CD14-positive monocyte (primary cell): ENCODE data around the gene CHN1. TPM values are rescaled to one million over a fixed set of nuclear protein-coding genes. Genes with fewer than 3 reads are reported as not detected.

Source experiments
- DNase-seq, 3 donors: peaks; one replicate each; pipeline ENCODE4 v3.0.0-alpha.2; 2011 to 2022
- H2AFZ ChIP-seq: 2 replicates; pipeline ENCODE4 v1.6.0; 2012; ENCODE audit warnings: mild to moderate bottlenecking, low read depth, low read length, inconsistent platforms; ENCODE audit not compliant: insufficient read depth, poor library complexity, severe bottlenecking
- H3K27ac ChIP-seq, 2 donors: 1 replicate in 1 of 2; 2 replicates in 1 of 2; pipeline ENCODE4 v1.5.1; 2012 to 2013; ENCODE audit warnings: low read length in 2 of 2, control low read depth in 1 of 2, inconsistent platforms in 1 of 2, low read depth in 1 of 2, mild to moderate bottlenecking in 1 of 2
- H3K27me3 ChIP-seq, 2 donors: one replicate each; pipeline versions ENCODE4 v1.6.0 to v1.6.1; 2011 to 2013; ENCODE audit warnings: low read length in 2 of 2; ENCODE audit not compliant: control insufficient read depth in 2 of 2, insufficient read depth in 2 of 2
- H3K36me3 ChIP-seq, 2 donors: replicated peaks in 1 of 2; 1 replicate in 1 of 2; 2 replicates in 1 of 2; pipeline versions ENCODE4 v1.5.1 to v1.6.1; 2012 to 2013; ENCODE audit warnings: low read length in 2 of 2, control low read depth in 1 of 2, inconsistent platforms in 1 of 2, mild to moderate bottlenecking in 1 of 2; ENCODE audit not compliant: insufficient read depth in 2 of 2, control insufficient read depth in 1 of 2
- H3K4me1 ChIP-seq, 2 donors: 1 replicate in 1 of 2; 2 replicates in 1 of 2; pipeline versions ENCODE4 v1.5.1 to v1.6.1; 2012 to 2013; ENCODE audit warnings: low read length in 2 of 2, control low read depth in 1 of 2, inconsistent platforms in 1 of 2, mild to moderate bottlenecking in 1 of 2, moderate library complexity in 1 of 2; ENCODE audit not compliant: insufficient read depth in 2 of 2, control insufficient read depth in 1 of 2
- H3K4me2 ChIP-seq: replicated peaks from 2 replicates; pipeline ENCODE3; 2012; ENCODE audit warnings: low read length, moderate library complexity, mild to moderate bottlenecking; ENCODE audit not compliant: poor library complexity, severe bottlenecking; ENCODE audit errors: extremely low read depth
- H3K4me3 ChIP-seq, 3 experiments: fragments of 200-600 bp in 1 of 3; sonication (generic) in 1 of 3; replicated peaks in 1 of 3; 1 replicate in 2 of 3; 2 replicates in 1 of 3; pipeline ENCODE4 v1.5.1; 2011 to 2013; ENCODE audit warnings: low read length in 3 of 3, mild to moderate bottlenecking in 3 of 3, control low read depth in 2 of 3, low read depth in 2 of 3, inconsistent platforms in 1 of 3, moderate library complexity in 1 of 3
- H3K79me2 ChIP-seq: 2 replicates; pipeline ENCODE4 v1.6.0; 2012; ENCODE audit warnings: mild to moderate bottlenecking, control low read depth, inconsistent platforms, low read length, moderate library complexity; ENCODE audit not compliant: insufficient read depth
- H3K9ac ChIP-seq: 2 replicates; pipeline ENCODE4 v1.6.0; 2017; ENCODE audit warnings: low read length, mild to moderate bottlenecking; ENCODE audit not compliant: insufficient read depth, poor library complexity, severe bottlenecking
- H3K9me3 ChIP-seq, 2 donors: replicated peaks in 1 of 2; 1 replicate in 1 of 2; 2 replicates in 1 of 2; pipeline versions ENCODE4 v1.5.1 to v1.6.1; 2012 to 2013; ENCODE audit warnings: low read length in 2 of 2, control low read depth in 1 of 2; ENCODE audit not compliant: control insufficient read depth in 1 of 2, insufficient read depth in 1 of 2
- H4K20me1 ChIP-seq: 2 replicates; pipeline ENCODE4 v1.6.0; 2012; ENCODE audit warnings: mild to moderate bottlenecking, low read length, control low read depth, moderate library complexity; ENCODE audit not compliant: insufficient read depth
- H3K27ac Mint-ChIP-seq, 7 donors: one replicate each; pipeline ENCODE4 v1.8.0; 2020; ENCODE audit warnings: mild to moderate bottlenecking in 7 of 7, mixed read lengths in 7 of 7, moderate library complexity in 6 of 7, inconsistent platforms in 2 of 7
- H3K27me3 Mint-ChIP-seq, 3 donors: one replicate each; pipeline ENCODE4 v1.8.0; 2021 to 2022; ENCODE audit warnings: low read depth in 3 of 3, mild to moderate bottlenecking in 3 of 3, mixed read lengths in 3 of 3, moderate library complexity in 3 of 3, inconsistent platforms in 1 of 3
- H3K36me3 Mint-ChIP-seq, 2 donors: one replicate each; pipeline ENCODE4 v1.8.0; 2020; ENCODE audit warnings: mixed read lengths in 2 of 2, inconsistent platforms in 1 of 2, mild to moderate bottlenecking in 1 of 2
- H3K4me1 Mint-ChIP-seq: one replicate; pipeline ENCODE4 v1.8.0; 2020; ENCODE audit warnings: mild to moderate bottlenecking, mixed read lengths
- H3K4me3 Mint-ChIP-seq, 2 donors: one replicate each; pipeline ENCODE4 v1.8.0; 2020; ENCODE audit warnings: mild to moderate bottlenecking in 2 of 2, mixed read lengths in 2 of 2, moderate library complexity in 1 of 2
- H3K9me3 Mint-ChIP-seq, 7 donors: one replicate each; pipeline ENCODE4 v1.8.0; 2020 to 2022; ENCODE audit warnings: mixed read lengths in 7 of 7, mild to moderate bottlenecking in 6 of 7, moderate library complexity in 6 of 7, inconsistent platforms in 2 of 7
- WGBS: methylation state at CpG from one replicate; pipeline ENCODE4 v1.1.5; 2013; ENCODE audit warnings: missing lambda C conversion rate; ENCODE audit not compliant: insufficient coverage; 5-methylcytosine and 5-hydroxymethylcytosine counted together
- intact Hi-C, 2 donors: fragments of 100-400 bp; cut with micrococcal nuclease; formaldehyde crosslinking; loops; one replicate each; pipeline versions ENCODE4 v1.15.0 to v1.15.1; 2023
- polyA plus RNA-seq, 3 donors: library from polyadenylated mRNA; depleted of rRNA in 1 of 3; unstranded in 2 of 3; stranded (reverse) in 1 of 3; fragments of 300-500 nt in 2 of 3; fragments of >200 nt in 1 of 3; fragmentation: Illumina TruSeq in 2 of 3; gene quantifications; 1 replicate in 2 of 3; 2 replicates in 1 of 3; pipeline ENCODE4 v1.2.3, GENCODE V29; 2012 to 2021
- TF ChIP-seq, protein P1 (sequence below): fragments of 200-600 bp; IDR thresholded peaks from one replicate; pipeline ENCODE4 v1.8.0; 2022; ENCODE audit warnings: antibody characterized with exemption, mild to moderate bottlenecking

The CHN1 gene
- polyA plus RNA-seq, 3 donors = 0.36 TPM; not detected in 2

DNA sequence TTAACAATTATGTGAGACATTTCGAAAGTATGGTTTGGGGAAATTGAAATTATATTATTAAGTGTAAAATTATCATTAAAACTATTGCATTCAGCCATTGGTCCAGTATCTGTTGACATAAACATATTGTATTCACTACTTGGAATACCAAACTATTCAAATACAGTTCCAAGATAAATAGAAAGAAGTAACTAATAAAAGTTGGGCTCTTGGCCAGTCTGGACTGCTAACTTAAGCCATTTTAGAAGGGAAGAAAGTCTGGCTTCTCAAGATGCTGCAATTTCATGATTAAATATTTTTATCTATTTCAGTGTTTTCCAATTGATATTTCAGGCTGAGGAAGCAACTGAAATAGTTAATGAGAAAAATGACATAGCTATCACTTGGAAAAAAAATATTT lies 131.1 kb downstream of the CHN1 start:
- Mint-ChIP-seq H3K4me3 (no peak overlapping the region), H3K4me1 (no peaks in the 10 kb centered on the region), H3K27me3 (peaks cover 0 to 4% (median 2%) of the 10 kb centered on the region in 3 donors), H3K27ac (no peak overlapping the region), H3K36me3 (no peaks in the 10 kb centered on the region), H3K9me3 (peaks cover 0 to 2% (median 0%) of the 10 kb centered on the region in 7 donors)
- Histone ChIP-seq H3K9me3 (no peaks in the 10 kb centered on the region), H3K27me3 (no peaks in the 10 kb centered on the region), H3K4me3 (no peak overlapping the region), H3K9ac (no peak overlapping the region), H3K4me1 (no peaks in the 10 kb centered on the region), H2AFZ (no peak overlapping the region), H3K36me3 (no peaks in the 10 kb centered on the region), H3K27ac (no peak overlapping the region), H3K4me2 (no peak overlapping the region), H3K79me2 (no peaks in the 10 kb centered on the region), H4K20me1 (no peaks in the 10 kb centered on the region)
- no CpG with 5 or more reads among the region's 1 CpG for WGBS
- TF ChIP-seq, protein P1, sequence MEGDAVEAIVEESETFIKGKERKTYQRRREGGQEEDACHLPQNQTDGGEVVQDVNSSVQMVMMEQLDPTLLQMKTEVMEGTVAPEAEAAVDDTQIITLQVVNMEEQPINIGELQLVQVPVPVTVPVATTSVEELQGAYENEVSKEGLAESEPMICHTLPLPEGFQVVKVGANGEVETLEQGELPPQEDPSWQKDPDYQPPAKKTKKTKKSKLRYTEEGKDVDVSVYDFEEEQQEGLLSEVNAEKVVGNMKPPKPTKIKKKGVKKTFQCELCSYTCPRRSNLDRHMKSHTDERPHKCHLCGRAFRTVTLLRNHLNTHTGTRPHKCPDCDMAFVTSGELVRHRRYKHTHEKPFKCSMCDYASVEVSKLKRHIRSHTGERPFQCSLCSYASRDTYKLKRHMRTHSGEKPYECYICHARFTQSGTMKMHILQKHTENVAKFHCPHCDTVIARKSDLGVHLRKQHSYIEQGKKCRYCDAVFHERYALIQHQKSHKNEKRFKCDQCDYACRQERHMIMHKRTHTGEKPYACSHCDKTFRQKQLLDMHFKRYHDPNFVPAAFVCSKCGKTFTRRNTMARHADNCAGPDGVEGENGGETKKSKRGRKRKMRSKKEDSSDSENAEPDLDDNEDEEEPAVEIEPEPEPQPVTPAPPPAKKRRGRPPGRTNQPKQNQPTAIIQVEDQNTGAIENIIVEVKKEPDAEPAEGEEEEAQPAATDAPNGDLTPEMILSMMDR = no peak
- DNase-seq = no peak
- intact Hi-C loops = no loop called here

DNA sequence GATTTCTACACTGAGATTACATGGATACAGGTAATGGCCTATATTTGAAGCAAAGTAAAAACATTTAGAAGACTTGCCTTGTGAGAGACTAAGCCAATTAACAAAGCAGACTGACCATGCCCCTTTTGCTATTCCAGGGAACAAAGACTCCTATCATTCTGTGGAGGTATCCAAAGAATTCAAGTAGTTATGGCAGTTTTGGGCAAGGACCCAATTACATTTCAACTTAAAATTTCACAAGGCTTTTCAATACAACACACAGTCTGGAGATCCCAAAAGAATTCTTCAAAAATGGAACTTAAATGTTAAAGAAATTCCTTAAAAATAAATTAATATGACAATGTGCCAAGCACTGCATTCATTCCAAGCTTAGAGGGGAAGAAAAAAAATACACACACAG lies 131.7 kb downstream of the CHN1 start:
- H3K4me3 ChIP-seq = no peak overlapping the region
- Mint-ChIP-seq H3K27me3 (peaks cover 0 to 4% (median 2%) of the 10 kb centered on the region in 3 donors), H3K9me3 (peaks cover 0 to 3% (median 0%) of the 10 kb centered on the region in 7 donors), H3K36me3 (no peaks in the 10 kb centered on the region), H3K27ac (no peak overlapping the region), H3K4me3 (no peak overlapping the region), H3K4me1 (no peaks in the 10 kb centered on the region)
- H3K9me3 ChIP-seq = no peaks in the 10 kb centered on the region
- no peaks in the 10 kb centered on the region for H3K4me1 ChIP-seq
- H2AFZ ChIP-seq = no peak overlapping the region
- no peak overlapping the region for H3K27ac ChIP-seq
- H3K79me2 ChIP-seq = no peaks in the 10 kb centered on the region
- TF ChIP-seq, protein P1 = no peak
- no peak for DNase-seq
- no peaks in the 10 kb centered on the region for H3K27me3 ChIP-seq
- no peaks in the 10 kb centered on the region for H4K20me1 ChIP-seq
- H3K9ac ChIP-seq = no peak overlapping the region
- intact Hi-C loops = no loop called here
- H3K36me3 ChIP-seq = no peaks in the 10 kb centered on the region
- H3K4me2 ChIP-seq = no peak overlapping the region
